SH-SY5Y (cell line): ENCODE measurements around the gene PARD6G.

Experiments used
- GATA2 ChIP-seq: IDR thresholded peaks from 2 replicates; pipeline ENCODE4 v1.6.1; 2011; ENCODE audit warnings: mild to moderate bottlenecking, low read depth, low read length
- GATA3 ChIP-seq: IDR thresholded peaks from 2 replicates; pipeline ENCODE4 v1.6.1; 2011; ENCODE audit warnings: low read depth, mild to moderate bottlenecking, low read length, moderate library complexity

Gene PARD6G

GRCh38 chr18:80191264-80191663, 56.0 kb downstream of the PARD6G start:
- no peak for TF ChIP-seq GATA2
- no peak for TF ChIP-seq GATA3

DNA sequence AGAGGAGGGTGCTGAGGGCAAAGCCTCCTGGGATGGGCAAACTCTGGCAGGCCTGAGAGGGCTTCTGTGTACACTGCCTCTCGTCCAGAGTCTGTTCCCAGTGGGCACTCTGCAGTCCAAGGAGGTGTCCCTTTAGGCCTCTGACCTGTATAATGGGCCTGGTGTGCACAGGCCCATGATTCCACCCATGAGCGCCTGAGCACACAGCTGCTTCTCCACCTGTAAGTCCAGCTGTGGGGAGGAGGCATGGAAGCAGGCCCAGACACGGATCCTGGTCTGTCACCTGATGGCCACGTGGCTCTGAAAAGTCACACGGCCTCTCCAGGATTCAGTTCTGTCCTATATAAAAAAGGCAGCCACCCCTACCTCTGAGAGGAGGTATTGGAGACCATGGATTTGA, 57.0 kb downstream of the PARD6G start:
- TF ChIP-seq GATA2: no peak
- TF ChIP-seq GATA3: no peak

DNA sequence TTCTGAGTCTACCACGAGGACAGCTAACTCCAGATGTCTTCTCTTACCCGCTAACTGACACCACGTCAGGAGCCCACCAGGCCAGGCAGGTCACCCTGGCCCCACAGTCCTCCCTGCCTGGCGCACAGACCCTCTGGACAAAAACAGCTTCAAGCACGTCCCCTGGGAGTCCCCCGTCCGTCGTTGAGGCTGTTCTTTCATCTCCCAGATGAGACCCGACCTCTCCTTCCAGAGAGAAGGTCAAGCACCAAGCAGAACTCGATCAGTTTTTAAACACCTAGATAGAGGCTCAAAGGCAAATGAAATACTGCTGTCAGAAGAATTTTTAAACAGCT, 57.8 kb downstream of the PARD6G start:
- TF ChIP-seq GATA2: no peak
- TF ChIP-seq GATA3: no peak

GRCh38 chr18:80188643-80189530, 58.4 kb downstream of the PARD6G start:
- no peak for TF ChIP-seq GATA3
- no peak for TF ChIP-seq GATA2

- no peak for TF ChIP-seq GATA3
- no peak for TF ChIP-seq GATA2
Measured at GRCh38 chr18:80187956-80188642, 59.2 kb downstream of the PARD6G start.

DNA sequence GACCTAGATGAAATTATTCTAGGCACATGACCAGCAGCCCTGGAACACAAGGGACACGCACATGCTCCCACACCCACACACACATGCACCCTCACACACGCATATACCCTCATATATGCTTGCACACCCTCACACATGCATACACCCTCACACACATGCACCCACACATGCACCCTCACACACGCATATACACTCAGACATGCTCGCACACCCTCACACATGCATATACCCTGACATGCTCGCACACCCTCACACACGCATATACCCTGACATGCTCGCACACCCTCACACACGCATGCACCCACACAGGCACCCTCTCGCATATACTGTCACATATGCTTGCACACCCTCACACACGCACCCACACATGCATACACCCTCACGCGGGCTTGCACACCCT, 61.8 kb downstream of the PARD6G start:
- TF ChIP-seq GATA3: no peak
- TF ChIP-seq GATA2: no peak

DNA sequence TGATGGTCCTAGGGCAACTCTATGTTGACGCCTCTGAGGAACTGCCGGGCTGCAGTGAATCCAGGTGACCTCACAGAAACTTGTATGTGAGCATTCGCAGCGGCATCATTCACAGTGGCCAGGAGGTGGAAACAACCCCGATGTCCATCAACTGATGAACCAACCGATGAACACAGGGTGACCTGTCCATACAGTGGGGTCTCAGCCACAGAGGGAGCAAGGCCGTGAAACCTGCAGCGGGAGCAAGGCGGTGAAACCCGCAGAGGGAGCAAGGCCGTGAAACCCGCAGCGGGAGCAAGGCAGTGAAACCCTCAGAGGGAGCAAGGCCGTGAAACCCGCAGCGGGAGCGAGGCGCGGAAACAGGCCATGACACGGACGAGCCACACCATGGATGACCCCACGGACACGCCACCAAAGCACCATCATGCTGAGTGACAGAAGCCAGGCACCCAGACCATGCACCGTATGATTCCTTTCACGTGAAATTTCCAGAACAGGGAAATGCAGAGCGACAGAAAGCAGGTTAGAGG, 63.0 kb downstream of the PARD6G start:
- TF ChIP-seq GATA2: no peak
- TF ChIP-seq GATA3: no peak

- TF ChIP-seq GATA3 (no peak), GATA2 (no peak)
Measured at GRCh38 chr18:80183273-80184050, 63.9 kb downstream of the PARD6G start.

DNA sequence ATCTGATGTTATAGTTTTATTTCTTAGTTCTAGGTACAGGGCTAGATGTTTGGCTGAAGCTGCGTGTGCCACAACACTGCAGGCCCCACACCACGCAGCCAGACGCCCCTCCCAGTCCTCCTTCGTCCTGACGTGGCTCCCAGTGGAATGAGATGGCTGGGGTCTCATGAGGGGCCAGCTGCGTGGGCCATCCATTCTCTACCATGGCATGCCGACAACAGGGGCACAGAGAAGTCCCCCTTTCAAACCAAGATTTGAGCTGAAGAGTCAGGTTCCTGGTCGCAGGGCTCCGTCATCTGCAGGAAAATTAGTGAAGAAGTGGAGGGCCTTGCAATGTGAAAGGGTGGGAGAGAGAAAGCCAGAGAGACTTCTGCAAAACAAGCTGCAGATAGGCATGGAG, 64.5 kb downstream of the PARD6G start:
- no peak for TF ChIP-seq GATA2
- no peak for TF ChIP-seq GATA3

DNA sequence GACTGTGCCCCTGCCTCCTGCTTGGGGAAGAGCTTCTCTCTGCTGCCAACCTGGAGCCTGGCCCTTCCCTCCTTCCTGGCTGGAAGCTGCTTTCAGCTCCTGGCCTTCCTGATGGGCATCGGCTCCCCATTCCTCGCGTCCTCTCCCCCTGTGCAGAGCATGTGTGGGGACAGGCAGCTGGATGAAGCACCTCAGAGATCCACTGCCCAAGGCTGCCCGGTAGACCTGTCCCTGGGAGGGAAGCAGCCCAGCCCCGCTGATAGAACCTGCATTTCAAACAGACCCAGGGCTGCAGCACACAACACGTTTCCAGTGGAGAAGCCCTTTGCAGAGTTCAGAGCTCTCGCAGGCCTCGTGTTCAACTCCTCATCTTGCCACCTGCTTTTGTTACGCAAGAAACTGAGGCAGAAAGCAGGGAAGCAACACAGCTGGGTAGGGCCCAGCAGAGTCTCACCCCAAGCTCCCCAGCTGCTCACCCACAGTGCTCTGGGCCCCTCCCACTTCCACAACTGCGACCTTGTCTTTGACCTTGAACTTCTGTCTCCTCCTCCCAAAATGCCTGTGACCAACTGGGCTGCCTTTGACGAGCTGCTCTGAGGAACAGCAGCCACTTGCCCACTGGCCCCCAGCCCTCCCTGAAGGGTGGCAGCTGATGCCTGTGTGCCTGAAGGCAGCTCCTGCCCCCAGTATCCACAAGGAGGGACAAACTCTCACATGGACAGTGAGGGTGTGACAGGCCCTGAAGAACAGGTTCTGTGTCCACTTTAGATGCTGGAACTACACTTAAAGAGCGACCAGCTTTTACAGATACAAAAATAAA, 65.5 kb downstream of the PARD6G start:
- TF ChIP-seq GATA3 (no peak), GATA2 (no peak)

- no peak for TF ChIP-seq GATA3
- TF ChIP-seq GATA2: no peak
Measured at GRCh38 chr18:80180778-80181564, 66.3 kb downstream of the PARD6G start.

GRCh38 chr18:80179857-80180558, 67.3 kb downstream of the PARD6G start:
- TF ChIP-seq GATA3 (no peak), GATA2 (no peak)
